ENCODE results near the gene BCAS1.

GRCh38 chr20:54094268-54094580 lies 23.8 kb upstream of the BCAS1 start:
- TF ChIP-seq CTCF (IDR thresholded peaks at IDR 0.05) (no peak), POLR2A (IDR thresholded peaks at IDR 0.05) (no peak)

Data from body of pancreas (tissue), 4 donors.